ENCODE data around the gene RPS15. TPM values are rescaled to one million over a fixed set of nuclear protein-coding genes. Genes with fewer than 3 reads are reported as not detected.
"Not testable (repeated sequence)": the region's sequence is repeated elsewhere in the genome, so short reads cannot be mapped to it uniquely, and the experiment has no call there.

RPS15 gene
- total and polyA plus RNA-seq, 4 donors = 296 to 954 (median 414) TPM

- TF ChIP-seq, protein P1, sequence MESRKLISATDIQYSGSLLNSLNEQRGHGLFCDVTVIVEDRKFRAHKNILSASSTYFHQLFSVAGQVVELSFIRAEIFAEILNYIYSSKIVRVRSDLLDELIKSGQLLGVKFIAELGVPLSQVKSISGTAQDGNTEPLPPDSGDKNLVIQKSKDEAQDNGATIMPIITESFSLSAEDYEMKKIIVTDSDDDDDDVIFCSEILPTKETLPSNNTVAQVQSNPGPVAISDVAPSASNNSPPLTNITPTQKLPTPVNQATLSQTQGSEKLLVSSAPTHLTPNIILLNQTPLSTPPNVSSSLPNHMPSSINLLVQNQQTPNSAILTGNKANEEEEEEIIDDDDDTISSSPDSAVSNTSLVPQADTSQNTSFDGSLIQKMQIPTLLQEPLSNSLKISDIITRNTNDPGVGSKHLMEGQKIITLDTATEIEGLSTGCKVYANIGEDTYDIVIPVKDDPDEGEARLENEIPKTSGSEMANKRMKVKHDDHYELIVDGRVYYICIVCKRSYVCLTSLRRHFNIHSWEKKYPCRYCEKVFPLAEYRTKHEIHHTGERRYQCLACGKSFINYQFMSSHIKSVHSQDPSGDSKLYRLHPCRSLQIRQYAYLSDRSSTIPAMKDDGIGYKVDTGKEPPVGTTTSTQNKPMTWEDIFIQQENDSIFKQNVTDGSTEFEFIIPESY (IDR thresholded peaks at IDR 0.05) = no peak
- TF ChIP-seq, protein P2, sequence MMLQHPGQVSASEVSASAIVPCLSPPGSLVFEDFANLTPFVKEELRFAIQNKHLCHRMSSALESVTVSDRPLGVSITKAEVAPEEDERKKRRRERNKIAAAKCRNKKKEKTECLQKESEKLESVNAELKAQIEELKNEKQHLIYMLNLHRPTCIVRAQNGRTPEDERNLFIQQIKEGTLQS (IDR thresholded peaks at IDR 0.05) = no peak
- no peak for TF ChIP-seq YY1 (IDR thresholded peaks at IDR 0.05)
Observed at GRCh38 chr19:1418496-1418775, 19.8 kb upstream of the RPS15 start (continued).

DNA sequence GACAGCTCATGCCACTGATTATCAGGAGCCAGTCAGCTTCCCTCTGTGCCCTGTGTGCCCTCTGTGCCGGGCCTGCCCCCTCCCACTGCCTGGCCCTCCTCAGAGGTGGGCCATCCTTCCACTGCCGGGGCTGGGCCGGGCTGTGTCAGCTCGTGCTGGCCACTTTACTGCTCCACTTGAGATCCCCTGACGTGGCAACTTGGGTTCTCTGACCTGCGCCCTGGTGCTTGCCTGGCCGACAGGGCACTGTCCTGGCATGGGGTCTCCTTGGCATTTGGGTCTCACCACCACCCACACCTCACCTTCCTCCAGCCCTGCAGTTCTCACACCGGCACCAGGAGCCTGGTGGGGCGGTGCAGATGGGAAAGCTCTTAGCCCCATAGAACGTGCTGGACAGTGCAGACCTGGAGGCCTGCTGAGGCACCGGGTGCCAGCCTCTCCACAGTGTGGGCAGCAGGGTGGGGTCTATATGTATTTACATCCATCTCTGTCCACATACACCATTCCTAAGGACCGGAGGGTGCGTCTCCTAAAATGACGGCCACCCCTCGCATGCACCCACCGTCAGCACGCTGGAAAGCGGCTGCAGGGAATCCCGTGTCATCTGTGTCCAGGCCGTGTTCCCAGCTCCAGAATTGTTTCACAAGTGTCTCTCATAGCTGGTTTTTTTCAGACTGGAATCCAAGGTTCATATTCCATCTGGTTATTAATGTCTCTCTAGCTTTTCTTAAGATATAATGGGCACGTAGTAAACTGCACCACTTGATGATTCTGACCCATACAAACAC, 19.1 kb upstream of the RPS15 start:
- Histone ChIP-seq H3K9ac (ENCODE audit: low read depth in 1 of 2, low read length in 2 of 2) (no peak overlapping the region), H3K9me3 (ENCODE audit: control insufficient read depth in 4 of 4, low read length in 3 of 4) (no peaks in the 10 kb centered on the region), H3K27ac (ENCODE audit: low read depth in 1 of 2, low read length in 2 of 2) (peak overlapping the region in 1 of 2 donors; percentile 84), H3K27me3 (ENCODE audit: control insufficient read depth in 4 of 4, insufficient read depth in 4 of 4, low read length in 3 of 4) (no peaks in the 10 kb centered on the region), H3K4me3 (ENCODE audit: low read depth in 1 of 3, low read length in 3 of 3) (no peak overlapping the region), H3K4me1 (ENCODE audit: control insufficient read depth in 4 of 4, insufficient read depth in 4 of 4, low read length in 3 of 4) (peaks cover 19 to 64% (median 47%) of the 10 kb centered on the region in 4 donors), H3K36me3 (ENCODE audit: control insufficient read depth in 4 of 4, insufficient read depth in 3 of 4, low read depth in 1 of 4, low read length in 3 of 4) (peaks cover 18 to 29% (median 24%) of the 10 kb centered on the region in 4 donors)
- no peak for TF ChIP-seq RXRA (IDR thresholded peaks at IDR 0.05)
- no peak for TF ChIP-seq HNF4G (IDR thresholded peaks at IDR 0.05)
- no peak for TF ChIP-seq HNF4A (conservative IDR thresholded peaks at IDR 0.05)
- no peak for TF ChIP-seq MAX (IDR thresholded peaks at IDR 0.05)
- no peak for TF ChIP-seq GABPA (IDR thresholded peaks at IDR 0.05 in 1 of 2, conservative IDR thresholded peaks at IDR 0.05 in 1 of 2)
- no peak for TF ChIP-seq NR2F2 (IDR thresholded peaks at IDR 0.05)
- TF ChIP-seq JUND (IDR thresholded peaks at IDR 0.05) = no peak
- TF ChIP-seq FOXA1 (IDR thresholded peaks at IDR 0.05) = no peak
- no peak for TF ChIP-seq CTCF (IDR thresholded peaks at IDR 0.05; ENCODE audit: low read depth, low read length, missing input control)
- 93% methylated on average over 21 of the region's 21 CpGs for WGBS
- no peak for DNase-seq (ENCODE audit: low spot score)

DNA sequence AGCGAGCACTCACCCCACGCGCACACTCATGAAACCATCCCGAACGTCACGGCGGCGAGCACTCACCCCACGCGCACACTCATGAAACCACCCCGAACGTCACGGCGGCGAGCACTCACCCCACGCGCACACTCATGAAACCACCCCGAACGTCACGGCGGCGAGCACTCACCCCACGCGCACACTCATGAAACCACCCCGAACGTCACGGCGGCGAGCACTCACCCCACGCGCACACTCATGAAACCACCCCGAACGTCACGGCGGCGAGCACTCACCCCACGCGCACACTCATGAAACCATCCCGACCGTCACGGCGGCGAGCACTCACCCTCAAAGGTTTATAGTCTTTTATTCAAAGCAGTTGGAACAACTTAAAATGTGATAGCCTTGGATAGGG, 18.1 kb upstream of the RPS15 start:
- H3K4me1 ChIP-seq (ENCODE audit: control insufficient read depth in 4 of 4, insufficient read depth in 4 of 4, low read length in 3 of 4) = peaks cover 25 to 69% (median 51%) of the 10 kb centered on the region in 4 donors
- not testable (repeated sequence) for H3K9me3 ChIP-seq (ENCODE audit: control insufficient read depth in 4 of 4, low read length in 3 of 4); H3K27me3 ChIP-seq (ENCODE audit: control insufficient read depth in 4 of 4, insufficient read depth in 4 of 4, low read length in 3 of 4); DNase-seq (ENCODE audit: low spot score); H3K27ac ChIP-seq (ENCODE audit: low read depth in 1 of 2, low read length in 2 of 2); H3K4me3 ChIP-seq (ENCODE audit: low read depth in 1 of 3, low read length in 3 of 3); H3K9ac ChIP-seq (ENCODE audit: low read depth in 1 of 2, low read length in 2 of 2)
- 96% methylated on average over 29 of the region's 43 CpGs for WGBS
- H3K36me3 ChIP-seq (ENCODE audit: control insufficient read depth in 4 of 4, insufficient read depth in 3 of 4, low read depth in 1 of 4, low read length in 3 of 4) = peaks cover 18 to 30% (median 26%) of the 10 kb centered on the region in 4 donors
